ENCODE data around the gene CYB5D1. TPM values are rescaled to one million over a fixed set of nuclear protein-coding genes. Genes with fewer than 3 reads are reported as not detected.

CYB5D1 gene
- total RNA-seq, 2 experiments from 2014 or later = 18.1 to 24.8 TPM

- POLR2A ChIA-PET = interaction anchor here (0.6 kb wide), 1 partner anchor 323 kb away, joined by 3 read pairs; no protein-coding TSS in a partner anchor
- H3K4me3 ChIP-seq (ENCODE audit: low read depth, low read length, poor library complexity, severe bottlenecking) = peak overlapping the region; percentile 70
- no peak for TF ChIP-seq EZH2phosphoT487 (IDR thresholded peaks at IDR 0.05; ENCODE audit: borderline replicate concordance, low read depth, low read length)
- TF ChIP-seq CTCF (conservative IDR thresholded peaks at IDR 0.05; ENCODE audit: low read length) = no peak
- H3K27ac ChIP-seq (ENCODE audit: low read depth, low read length, poor library complexity, severe bottlenecking) = peak overlapping the region; percentile 87
- CTCF ChIA-PET (ENCODE audit: unreplicated experiment) = no interaction called here
- H3K4me1 ChIP-seq (ENCODE audit: insufficient read depth, low read length, poor library complexity, severe bottlenecking) = peaks cover 57% of the 10 kb centered on the region
- intact Hi-C loops (cut with micrococcal nuclease; ENCODE audit: unreplicated experiment) = no loop called here
- peak overlapping the region; percentile 97 for H3K4me2 ChIP-seq (ENCODE audit: low read length)
- H3K36me3 ChIP-seq (ENCODE audit: insufficient read depth, low read length) = peaks cover 68% of the 10 kb centered on the region
- no peaks in the 10 kb centered on the region for H3K9me2 ChIP-seq (ENCODE audit: insufficient read depth, low read length)
- H2AFZ ChIP-seq (ENCODE audit: low read length) = no peak overlapping the region
- BruUV-seq (replicated peaks) = no TSS peak
- peaks cover 64% of the 10 kb centered on the region; the same call in 1 of the 2 replicates for H3K79me2 ChIP-seq (ENCODE audit: insufficient read depth, low read depth, low read length)
- H3K9me3 ChIP-seq (ENCODE audit: low read length) = no peaks in the 10 kb centered on the region
- peak; percentile 16 for DNase-seq (ENCODE audit: low spot score)
- no peaks in the 10 kb centered on the region; the same call in 1 of the 2 replicates for H4K20me1 ChIP-seq (ENCODE audit: insufficient read depth, low read length)
These were observed 22.5 kb downstream of the CYB5D1 start for GRCh38 chr17:7880076-7880868.

- Histone ChIP-seq H3K4me1 (ENCODE audit: insufficient read depth, low read length, poor library complexity, severe bottlenecking) (peaks cover 53% of the 10 kb centered on the region), H3K4me3 (ENCODE audit: low read depth, low read length, poor library complexity, severe bottlenecking) (peak overlapping the region; percentile 70), H3K79me2 (ENCODE audit: insufficient read depth, low read depth, low read length) (peaks cover 67% of the 10 kb centered on the region), H3K9me2 (ENCODE audit: insufficient read depth, low read length) (no peaks in the 10 kb centered on the region), H3K27ac (ENCODE audit: low read depth, low read length, poor library complexity, severe bottlenecking) (peak overlapping the region; percentile 87), H3K9me3 (ENCODE audit: low read length) (no peaks in the 10 kb centered on the region), H3K4me2 (ENCODE audit: low read length) (peak overlapping the region; percentile 97), H3K36me3 (ENCODE audit: insufficient read depth, low read length) (peaks cover 56% of the 10 kb centered on the region), H2AFZ (ENCODE audit: low read length) (no peak overlapping the region), H4K20me1 (ENCODE audit: insufficient read depth, low read length) (no peaks in the 10 kb centered on the region)
- no peak for DNase-seq (ENCODE audit: low spot score)
- no peak for TF ChIP-seq CTCF (conservative IDR thresholded peaks at IDR 0.05; ENCODE audit: low read length)
- no peak for TF ChIP-seq EZH2phosphoT487 (IDR thresholded peaks at IDR 0.05; ENCODE audit: borderline replicate concordance, low read depth, low read length)
- ChIA-PET CTCF (ENCODE audit: unreplicated experiment) (no interaction called here), POLR2A (no interaction called here)
- intact Hi-C loops (cut with micrococcal nuclease; ENCODE audit: unreplicated experiment) = no loop called here
- no TSS peak for BruUV-seq (replicated peaks)
These were observed 23.7 kb downstream of the CYB5D1 start for GRCh38 chr17:7881276-7882054.

Measured in OCI-LY7 (cell line).